Thoracic aorta (tissue), 2 donors: ENCODE measurements around the gene PRRG1. TPM values are rescaled to one million over a fixed set of nuclear protein-coding genes. Genes with fewer than 3 reads are reported as not detected.
"Not testable (repeated sequence)": the region's sequence is repeated elsewhere in the genome, so short reads cannot be mapped to it uniquely, and the experiment has no call there.

ENCODE experiments used
- ATAC-seq: fragments of 150-250 bp; one replicate; pipeline ENCODE4 v1.8.0; 2017; ENCODE audit warnings: low read depth; ENCODE audit not compliant: insufficient number of reproducible peaks, low FRiP score
- DNase-seq: peaks from one replicate; pipeline ENCODE4 v3.0.0-alpha.2; 2020; ENCODE audit warnings: low spot score
- H3K27ac ChIP-seq, 2 donors: fragments of 200-600 bp; sonication (generic); 1 replicate in 1 of 2; 2 replicates in 1 of 2; pipeline ENCODE4 v1.5.1; 2016; ENCODE audit warnings: mild to moderate bottlenecking in 2 of 2, moderate library complexity in 2 of 2
- H3K27me3 ChIP-seq: fragments of 200-600 bp; sonication (generic); replicated peaks from 2 replicates; pipeline ENCODE4 v1.6.0; 2016; ENCODE audit warnings: mild to moderate bottlenecking; ENCODE audit not compliant: insufficient read depth
- H3K36me3 ChIP-seq: fragments of 200-600 bp; sonication (generic); one replicate; pipeline ENCODE4 v1.5.1; 2016
- H3K4me1 ChIP-seq, 2 donors: fragments of 200-600 bp; sonication (generic); 1 replicate in 1 of 2; 2 replicates in 1 of 2; pipeline versions ENCODE4 v1.5.1 to v1.6.0; 2016; ENCODE audit warnings: low read depth in 2 of 2, mild to moderate bottlenecking in 1 of 2; ENCODE audit not compliant: control insufficient read depth in 1 of 2
- H3K4me3 ChIP-seq: fragments of 200-600 bp; sonication (generic); 2 replicates; pipeline ENCODE4 v1.5.1; 2016; ENCODE audit warnings: mild to moderate bottlenecking
- H3K9me3 ChIP-seq: fragments of 200-600 bp; sonication (generic); 2 replicates; pipeline ENCODE4 v1.5.1; 2016
- total RNA-seq, 2 donors: library from RNA; depleted of rRNA; stranded (reverse); fragments of >200 nt; gene quantifications; one replicate each; pipeline versions ENCODE4 v1.1.0 to v1.2.3, GENCODE V29; 2016
- TF ChIP-seq, protein P1 (sequence below): fragments of 200-600 bp; sonication (generic); IDR thresholded peaks from one replicate; pipeline ENCODE4 v1.5.1; 2019; ENCODE audit warnings: antibody characterized with exemption

Gene PRRG1
- total RNA-seq, 2 donors from 2014 or later = 7.2 to 15.2 TPM

DNA sequence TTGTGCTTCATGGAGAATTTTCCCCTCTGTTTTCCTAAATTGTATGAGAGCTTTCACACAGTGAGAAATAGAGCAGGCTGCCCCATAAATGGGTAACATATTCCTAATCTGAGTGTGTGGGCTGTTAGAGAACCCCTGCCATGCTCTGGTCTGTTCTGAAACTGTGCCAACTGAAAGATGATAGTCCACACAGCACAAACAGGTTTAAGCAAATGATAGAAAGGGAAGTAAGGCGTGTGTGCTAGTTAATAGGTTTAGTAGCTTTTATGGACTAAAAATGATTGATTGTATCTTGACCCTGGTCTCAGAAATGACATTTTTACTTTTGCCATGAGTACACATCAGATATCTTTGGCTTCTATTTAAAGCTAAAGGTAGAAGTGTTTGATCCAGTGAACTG lies 106.2 kb downstream of the PRRG1 start:
- DNase-seq (no peak), ATAC-seq (no peak)
- no peaks in the 10 kb centered on the region for H3K27me3 ChIP-seq
- no peak overlapping the region for H3K4me3 ChIP-seq
- no peak overlapping the region for H3K27ac ChIP-seq
- H3K36me3 ChIP-seq = no peaks in the 10 kb centered on the region
- H3K4me1 ChIP-seq = no peaks in the 10 kb centered on the region
- no peaks in the 10 kb centered on the region for H3K9me3 ChIP-seq
- TF ChIP-seq, protein P1, sequence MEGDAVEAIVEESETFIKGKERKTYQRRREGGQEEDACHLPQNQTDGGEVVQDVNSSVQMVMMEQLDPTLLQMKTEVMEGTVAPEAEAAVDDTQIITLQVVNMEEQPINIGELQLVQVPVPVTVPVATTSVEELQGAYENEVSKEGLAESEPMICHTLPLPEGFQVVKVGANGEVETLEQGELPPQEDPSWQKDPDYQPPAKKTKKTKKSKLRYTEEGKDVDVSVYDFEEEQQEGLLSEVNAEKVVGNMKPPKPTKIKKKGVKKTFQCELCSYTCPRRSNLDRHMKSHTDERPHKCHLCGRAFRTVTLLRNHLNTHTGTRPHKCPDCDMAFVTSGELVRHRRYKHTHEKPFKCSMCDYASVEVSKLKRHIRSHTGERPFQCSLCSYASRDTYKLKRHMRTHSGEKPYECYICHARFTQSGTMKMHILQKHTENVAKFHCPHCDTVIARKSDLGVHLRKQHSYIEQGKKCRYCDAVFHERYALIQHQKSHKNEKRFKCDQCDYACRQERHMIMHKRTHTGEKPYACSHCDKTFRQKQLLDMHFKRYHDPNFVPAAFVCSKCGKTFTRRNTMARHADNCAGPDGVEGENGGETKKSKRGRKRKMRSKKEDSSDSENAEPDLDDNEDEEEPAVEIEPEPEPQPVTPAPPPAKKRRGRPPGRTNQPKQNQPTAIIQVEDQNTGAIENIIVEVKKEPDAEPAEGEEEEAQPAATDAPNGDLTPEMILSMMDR = no peak

DNA sequence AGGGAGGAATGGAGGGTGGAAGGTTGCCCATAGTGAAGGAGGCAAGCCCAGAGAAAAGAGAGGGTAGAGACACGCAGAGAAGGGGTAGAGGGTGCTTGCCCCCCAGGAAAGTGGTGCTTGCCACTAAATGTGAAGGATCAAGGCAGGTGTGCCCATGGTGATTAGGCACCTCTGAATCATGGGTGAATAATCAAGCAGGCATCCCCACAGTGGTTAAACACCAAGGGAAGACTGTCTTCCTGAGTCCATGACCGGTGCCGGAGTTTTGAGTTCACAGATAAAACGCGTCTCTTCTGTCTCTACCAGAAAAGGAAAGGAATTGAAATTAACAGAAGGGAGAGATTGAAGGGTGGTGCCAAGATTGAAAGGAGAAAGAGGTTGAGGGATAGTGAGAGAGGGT lies 111.1 kb downstream of the PRRG1 start:
- not testable (repeated sequence) for ATAC-seq, H3K9me3 ChIP-seq

DNA sequence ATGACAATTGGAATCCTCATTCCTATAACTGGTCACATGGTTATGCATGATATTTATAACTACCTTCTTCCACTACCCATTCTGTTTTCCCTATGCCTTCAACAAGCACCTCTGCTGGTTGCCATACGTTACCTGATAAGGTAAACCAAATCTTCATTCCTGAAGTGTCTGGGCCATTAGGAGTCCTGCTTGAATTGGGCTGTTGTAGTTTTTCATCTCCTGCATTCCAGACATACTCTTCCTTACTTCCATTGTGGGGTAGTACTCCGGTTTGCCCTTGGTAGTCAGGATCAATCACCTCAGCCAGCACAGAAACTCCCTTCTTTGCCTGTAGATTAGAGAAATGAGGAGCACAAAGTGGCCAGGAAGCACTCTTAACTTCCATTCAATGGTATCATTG lies 113.2 kb downstream of the PRRG1 start:
- TF ChIP-seq, protein P1 = no peak
- DNase-seq (no peak), ATAC-seq (no peak)
- Histone ChIP-seq H3K9me3 (no peaks in the 10 kb centered on the region), H3K36me3 (no peaks in the 10 kb centered on the region), H3K4me1 (no peaks in the 10 kb centered on the region), H3K27me3 (no peaks in the 10 kb centered on the region), H3K4me3 (no peak overlapping the region), H3K27ac (no peak overlapping the region)

More for the DNA sequence above, 111.1 kb downstream of the PRRG1 start:
- H3K4me3 ChIP-seq, DNase-seq, H3K27me3 ChIP-seq, H3K36me3 ChIP-seq, H3K27ac ChIP-seq, H3K4me1 ChIP-seq: not testable (repeated sequence)

DNA sequence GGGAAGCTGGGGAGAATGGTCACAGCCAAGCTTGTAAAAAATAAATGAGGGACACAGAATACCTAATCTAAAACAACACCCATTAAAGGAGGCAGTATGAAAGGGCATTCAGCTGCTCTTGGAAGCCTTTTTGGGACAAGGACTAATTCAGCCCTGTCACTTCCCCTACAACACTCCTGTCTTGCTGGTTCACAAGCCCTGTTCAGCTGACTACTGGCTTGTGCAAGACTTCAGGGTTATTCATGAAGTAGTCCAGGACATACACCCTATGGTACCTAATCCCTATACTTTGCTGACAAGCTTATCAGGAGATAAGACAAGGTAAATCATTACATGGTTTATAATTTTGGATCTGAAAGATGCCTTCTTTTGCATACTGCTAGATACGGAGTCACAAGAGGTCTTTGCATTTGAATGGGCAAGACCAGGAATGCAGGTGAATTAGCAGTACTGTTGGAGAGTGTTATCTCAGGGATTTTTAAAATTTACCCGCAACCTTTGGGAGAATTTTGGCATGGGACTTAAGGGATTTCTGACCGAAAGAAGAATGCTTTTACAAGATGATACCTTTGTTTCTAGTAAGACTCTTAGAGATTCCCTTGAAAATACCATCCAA lies 119.1 kb downstream of the PRRG1 start:
- H3K27me3 ChIP-seq = no peaks in the 10 kb centered on the region
- ATAC-seq (no peak), DNase-seq (no peak)
- no peak overlapping the region for H3K27ac ChIP-seq
- H3K36me3 ChIP-seq = no peaks in the 10 kb centered on the region
- no peak overlapping the region for H3K4me3 ChIP-seq
- no peaks in the 10 kb centered on the region for H3K4me1 ChIP-seq
- H3K9me3 ChIP-seq = no peaks in the 10 kb centered on the region
- TF ChIP-seq, protein P1 = no peak

DNA sequence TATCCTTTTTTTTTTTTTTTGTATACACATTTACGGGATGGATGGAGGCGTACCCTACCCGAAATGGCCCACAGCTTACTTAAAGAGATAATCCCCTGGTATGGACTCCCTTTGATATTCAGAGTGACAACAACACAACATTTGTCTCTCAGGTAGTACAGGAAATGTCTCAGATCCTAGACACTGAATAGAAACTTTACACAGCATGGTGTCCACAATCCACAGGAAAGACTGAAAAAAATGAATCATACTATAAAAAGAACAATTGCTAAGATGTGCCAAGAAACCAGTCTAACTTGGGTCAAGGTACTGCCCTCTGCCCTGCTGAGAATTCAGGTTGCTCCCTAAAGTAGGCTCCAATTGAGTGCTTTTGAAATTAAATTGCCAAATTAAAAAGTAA lies 121.5 kb downstream of the PRRG1 start:
- Histone ChIP-seq H3K9me3 (no peaks in the 10 kb centered on the region), H3K36me3 (no peaks in the 10 kb centered on the region), H3K4me3 (no peak overlapping the region), H3K4me1 (no peaks in the 10 kb centered on the region), H3K27ac (no peak overlapping the region), H3K27me3 (no peaks in the 10 kb centered on the region)
- no peak for DNase-seq
- TF ChIP-seq, protein P1 = no peak
- no peak for ATAC-seq

DNA sequence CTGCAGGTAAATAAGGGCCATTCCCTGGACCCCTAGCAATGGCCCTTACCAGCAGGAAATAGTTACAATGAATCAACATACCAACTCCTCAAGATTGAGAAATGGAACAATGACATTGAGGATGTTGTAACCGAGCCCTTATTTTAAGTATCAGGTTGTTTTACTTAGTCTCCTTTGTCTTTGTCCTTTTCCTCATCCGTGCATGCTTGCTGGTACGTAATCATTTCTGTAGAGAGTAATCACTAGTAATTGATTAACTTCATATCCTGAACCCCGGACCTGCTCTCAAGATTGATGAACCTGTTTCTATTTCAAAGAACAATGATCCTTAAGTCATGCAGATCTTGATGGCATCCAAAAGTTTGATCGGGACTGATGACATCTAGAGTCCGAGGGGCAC lies 123.7 kb downstream of the PRRG1 start:
- no peak overlapping the region for H3K27ac ChIP-seq
- no peaks in the 10 kb centered on the region for H3K36me3 ChIP-seq
- H3K4me3 ChIP-seq = no peak overlapping the region
- no peaks in the 10 kb centered on the region for H3K27me3 ChIP-seq
- ATAC-seq (no peak), DNase-seq (no peak)
- no peaks in the 10 kb centered on the region for H3K9me3 ChIP-seq
- TF ChIP-seq, protein P1 = no peak
- H3K4me1 ChIP-seq = no peaks in the 10 kb centered on the region
